DMS53 treated with DMSO at 0.1 percent for 48 hours (cell line): Measurements from ENCODE around the gene MAP3K13.
"Not testable (repeated sequence)": the region's sequence is repeated elsewhere in the genome, so short reads cannot be mapped to it uniquely, and the experiment has no call there.

ENCODE experiments used
- DNase-seq: peaks from one replicate; lab custom pipeline; 2025; ENCODE audit not compliant: unreplicated experiment; lab: John Stamatoyannopoulos, UW

The MAP3K13 gene

GRCh38 chr3:185341616-185342458, 21.1 kb upstream of the MAP3K13 start:
- DNase-seq, result no peak

GRCh38 chr3:185342459-185343174, 20.3 kb upstream of the MAP3K13 start:
- DNase-seq, result no peak

- no peak for DNase-seq
These were observed 15.5 kb upstream of the MAP3K13 start for GRCh38 chr3:185347399-185347798.

GRCh38 chr3:185350841-185351240, 12.1 kb upstream of the MAP3K13 start:
- DNase-seq, result no peak

GRCh38 chr3:185351396-185351795, 11.5 kb upstream of the MAP3K13 start:
- DNase-seq, result no peak

GRCh38 chr3:185353225-185353624, 9.7 kb upstream of the MAP3K13 start:
- DNase-seq, result no peak

GRCh38 chr3:185353823-185354614, 8.9 kb upstream of the MAP3K13 start:
- DNase-seq, result peak; percentile 82

- no peak for DNase-seq
These were observed 6.4 kb upstream of the MAP3K13 start for GRCh38 chr3:185356499-185356898.

GRCh38 chr3:185361920-185362319, 1.0 kb upstream of the MAP3K13 start:
- DNase-seq, result no peak

GRCh38 chr3:185363662-185364203, 797 bp downstream of the MAP3K13 start:
- DNase-seq, result no peak

- peak; percentile 88 for DNase-seq
These were observed 2.5 kb downstream of the MAP3K13 start for GRCh38 chr3:185365291-185366073.

GRCh38 chr3:185366074-185366335, 3.1 kb downstream of the MAP3K13 start:
- DNase-seq, result no peak

GRCh38 chr3:185366913-185367312, 4.0 kb downstream of the MAP3K13 start:
- DNase-seq, result no peak

- DNase-seq, result not testable (repeated sequence)
These were observed 7.4 kb downstream of the MAP3K13 start for GRCh38 chr3:185370349-185370748.

- DNase-seq, result no peak
These were observed 8.6 kb downstream of the MAP3K13 start for GRCh38 chr3:185371306-185372074.

GRCh38 chr3:185381320-185382058, 18.6 kb downstream of the MAP3K13 start:
- no peak for DNase-seq

- DNase-seq, result no peak
These were observed 19.2 kb downstream of the MAP3K13 start for GRCh38 chr3:185382154-185382553.

- not testable (repeated sequence) for DNase-seq
These were observed 23.6 kb downstream of the MAP3K13 start for GRCh38 chr3:185386515-185386914.

GRCh38 chr3:185387646-185388045, 24.7 kb downstream of the MAP3K13 start:
- no peak for DNase-seq
